C4-2B (cell line): ENCODE results near the gene PTGER1.

Experiments
- ZFX ChIP-seq: fragments of 450-650 bp; IDR thresholded peaks from 2 replicates; pipeline ENCODE4 v1.6.1; 2017
- TF ChIP-seq, protein P1 (sequence below): fragments of 450-650 bp; conservative IDR thresholded peaks from 2 replicates; pipeline ENCODE4 v1.5.1; 2017; ENCODE audit warnings: mild to moderate bottlenecking

DNA sequence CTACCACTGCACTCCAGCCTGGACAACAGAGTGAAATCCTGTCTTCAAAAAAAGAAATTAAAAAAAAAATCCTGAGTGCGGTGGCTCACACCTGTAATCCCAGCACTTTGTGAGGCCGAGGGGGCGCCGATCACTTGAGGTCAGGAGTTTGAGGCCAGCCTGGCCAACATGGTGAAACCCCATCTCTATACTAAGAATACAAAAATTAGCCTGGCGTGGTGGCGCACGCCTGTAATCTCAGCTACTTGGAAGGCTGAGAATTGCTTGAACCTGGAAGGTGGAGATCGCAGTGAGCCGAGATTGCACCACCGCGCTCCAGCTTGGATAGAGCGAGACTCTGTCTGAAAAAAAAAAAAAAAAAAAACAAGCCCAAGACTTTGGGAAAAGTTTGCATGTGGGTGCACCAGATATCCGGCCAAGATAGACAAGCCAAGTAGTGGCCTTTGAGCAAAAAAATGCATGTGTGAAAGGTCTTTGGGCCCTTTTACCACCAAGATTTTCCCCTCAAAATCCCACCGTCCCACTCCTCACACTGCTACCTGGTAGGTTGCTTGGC is 37.3 kb upstream of the PTGER1 start:
- TF ChIP-seq ZFX: no peak
- TF ChIP-seq, protein P1, sequence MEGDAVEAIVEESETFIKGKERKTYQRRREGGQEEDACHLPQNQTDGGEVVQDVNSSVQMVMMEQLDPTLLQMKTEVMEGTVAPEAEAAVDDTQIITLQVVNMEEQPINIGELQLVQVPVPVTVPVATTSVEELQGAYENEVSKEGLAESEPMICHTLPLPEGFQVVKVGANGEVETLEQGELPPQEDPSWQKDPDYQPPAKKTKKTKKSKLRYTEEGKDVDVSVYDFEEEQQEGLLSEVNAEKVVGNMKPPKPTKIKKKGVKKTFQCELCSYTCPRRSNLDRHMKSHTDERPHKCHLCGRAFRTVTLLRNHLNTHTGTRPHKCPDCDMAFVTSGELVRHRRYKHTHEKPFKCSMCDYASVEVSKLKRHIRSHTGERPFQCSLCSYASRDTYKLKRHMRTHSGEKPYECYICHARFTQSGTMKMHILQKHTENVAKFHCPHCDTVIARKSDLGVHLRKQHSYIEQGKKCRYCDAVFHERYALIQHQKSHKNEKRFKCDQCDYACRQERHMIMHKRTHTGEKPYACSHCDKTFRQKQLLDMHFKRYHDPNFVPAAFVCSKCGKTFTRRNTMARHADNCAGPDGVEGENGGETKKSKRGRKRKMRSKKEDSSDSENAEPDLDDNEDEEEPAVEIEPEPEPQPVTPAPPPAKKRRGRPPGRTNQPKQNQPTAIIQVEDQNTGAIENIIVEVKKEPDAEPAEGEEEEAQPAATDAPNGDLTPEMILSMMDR: no peak
